Stimulated activated CD8-positive, alpha-beta memory T cell treated with anti-CD3 and anti-CD28 coated beads, Interleukin-4, amount 100 ng/mL, for 24 hours (primary cell): Measurements from ENCODE around the gene TMEFF1.
A peak's percentile ranks its signal among the peaks of the same experiment; 100 is the strongest.
"Not testable (repeated sequence)": the region's sequence is repeated elsewhere in the genome, so short reads cannot be mapped to it uniquely, and the experiment has no call there.

Source experiments
- DNase-seq: peaks from one replicate; pipeline ENCODE4 v3.0.0-alpha.2; 2020; ENCODE audit warnings: low read depth

The TMEFF1 gene

GRCh38 chr9:100472788-100473275 lies at the start of gene TMEFF1:
TSS of gene TMEFF1 (plus strand) at chr9:100473149. CDS start at chr9:100473545, 396 bp downstream.
- DNase-seq = peak; percentile 15

GRCh38 chr9:100425758-100426157 lies 47.2 kb upstream of the TMEFF1 start:
- no peak for DNase-seq

- DNase-seq = no peak
These were observed 46.8 kb upstream of the TMEFF1 start for GRCh38 chr9:100426189-100426529.

- DNase-seq = peak; percentile 33
These were observed 46.2 kb upstream of the TMEFF1 start, which contains the start of gene MSANTD3 for GRCh38 chr9:100426530-100427365. TSS of gene MSANTD3 (plus strand) at chr9:100427143. CDS start at chr9:100441939, 14,796 bp downstream.

GRCh38 chr9:100427366-100428263 lies 45.3 kb upstream of the TMEFF1 start:
- no peak for DNase-seq

GRCh38 chr9:100428871-100429654 lies 43.9 kb upstream of the TMEFF1 start:
- no peak for DNase-seq

GRCh38 chr9:100430286-100430940 lies 42.5 kb upstream of the TMEFF1 start:
- DNase-seq = no peak

- no peak for DNase-seq
These were observed 41.1 kb upstream of the TMEFF1 start for GRCh38 chr9:100431886-100432285.

- DNase-seq = no peak
These were observed 40.2 kb upstream of the TMEFF1 start for GRCh38 chr9:100432736-100433135.

GRCh38 chr9:100436571-100436970 lies 36.4 kb upstream of the TMEFF1 start:
- DNase-seq = no peak

- peak; percentile 41 for DNase-seq
These were observed 34.8 kb upstream of the TMEFF1 start for GRCh38 chr9:100437860-100438805.

GRCh38 chr9:100440071-100440470 lies 32.9 kb upstream of the TMEFF1 start:
- DNase-seq = no peak

GRCh38 chr9:100440487-100440886 lies 32.5 kb upstream of the TMEFF1 start:
- DNase-seq = not testable (repeated sequence)

GRCh38 chr9:100441911-100442361 lies 31.0 kb upstream of the TMEFF1 start:
- DNase-seq = no peak

- no peak for DNase-seq
These were observed 28.9 kb upstream of the TMEFF1 start for GRCh38 chr9:100443781-100444768.

GRCh38 chr9:100445161-100445902 lies 27.6 kb upstream of the TMEFF1 start:
- DNase-seq = no peak

GRCh38 chr9:100445903-100446549 lies 26.9 kb upstream of the TMEFF1 start:
- no peak for DNase-seq

GRCh38 chr9:100447041-100447440 lies 25.9 kb upstream of the TMEFF1 start:
- no peak for DNase-seq
